ENCODE results near the gene VAPA.
A peak's percentile ranks its signal among the peaks of the same experiment; 100 is the strongest.

VAPA gene

GRCh38 chr18:9913151-9913525 lies 678 bp upstream of the VAPA start:
- no peak for DNase-seq (ENCODE audit: low read depth in 2 of 2, low spot score in 1 of 2)

- DNase-seq (ENCODE audit: low read depth in 2 of 2, low spot score in 1 of 2) = no peak
These were observed 443 bp downstream of the VAPA start for GRCh38 chr18:9914334-9914583.

- peak; percentile 35 to 59 for DNase-seq (ENCODE audit: low read depth in 2 of 2, low spot score in 1 of 2)
These were observed 921 bp downstream of the VAPA start for GRCh38 chr18:9914584-9915290.

DNA sequence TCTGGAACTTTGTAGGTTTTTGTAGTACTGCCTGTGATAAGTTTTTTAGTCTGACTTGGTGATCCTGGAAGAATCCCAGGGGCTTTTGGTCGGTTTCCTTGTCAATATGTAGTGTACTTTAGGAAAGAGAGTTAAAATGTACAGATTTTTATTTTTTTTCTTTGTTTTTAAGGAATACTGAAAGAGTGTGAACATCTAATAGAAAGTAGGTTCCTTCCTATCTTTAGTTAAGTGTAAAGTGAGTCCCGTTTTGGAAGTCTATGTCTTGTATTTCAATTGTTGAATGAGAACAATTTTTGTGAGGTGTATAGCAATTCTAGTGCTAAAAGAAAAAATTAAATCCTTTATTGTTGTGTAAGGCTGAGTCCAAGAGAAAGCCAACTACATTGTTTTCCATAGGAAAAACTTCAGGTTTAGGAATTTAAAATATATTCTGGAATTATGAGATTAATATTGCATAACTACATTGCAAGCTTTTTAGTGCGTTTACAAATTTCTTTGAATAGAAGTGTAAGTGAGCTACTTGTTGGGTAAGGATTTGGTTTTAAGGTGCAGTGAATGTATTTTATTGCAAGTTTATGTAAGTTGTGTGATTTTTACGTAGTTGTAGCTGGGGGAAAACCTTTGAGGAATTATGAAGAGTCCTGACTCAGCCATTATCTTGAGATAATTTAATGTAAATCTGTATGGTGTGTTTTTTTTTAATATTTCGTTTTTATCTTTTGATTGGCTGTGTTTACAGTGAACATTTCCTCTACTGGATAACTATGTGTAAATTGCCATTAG lies 1.7 kb downstream of the VAPA start:
- no peak for DNase-seq (ENCODE audit: low read depth in 2 of 2, low spot score in 1 of 2)

DNA sequence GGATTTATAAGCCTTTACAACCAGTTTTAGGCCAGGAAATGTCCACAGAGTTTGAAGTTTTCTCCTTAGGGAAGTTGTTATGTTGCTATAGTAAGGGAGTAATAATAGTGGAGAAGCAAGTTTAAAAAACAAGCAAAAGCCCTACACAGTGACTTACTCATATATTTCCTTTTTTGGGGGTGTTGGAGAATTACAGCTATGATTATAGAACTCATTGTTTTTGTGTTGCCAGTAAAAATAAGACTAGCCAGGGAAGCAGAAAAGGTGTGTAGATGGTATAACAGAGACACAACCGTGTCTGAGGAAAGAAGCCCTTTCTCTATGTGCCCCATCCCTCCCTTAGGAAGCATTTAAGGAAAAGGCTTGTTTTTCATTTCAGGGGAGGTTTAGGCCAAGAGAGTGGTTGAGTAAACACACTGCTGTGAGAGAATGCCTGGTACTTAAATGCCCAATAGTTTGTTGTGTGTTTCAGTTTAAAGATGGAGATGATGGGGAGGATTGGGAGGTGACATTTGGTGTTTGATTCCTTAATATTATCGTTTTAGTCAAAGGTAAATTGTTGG lies 2.3 kb downstream of the VAPA start:
- DNase-seq (ENCODE audit: low read depth in 2 of 2, low spot score in 1 of 2) = no peak

DNA sequence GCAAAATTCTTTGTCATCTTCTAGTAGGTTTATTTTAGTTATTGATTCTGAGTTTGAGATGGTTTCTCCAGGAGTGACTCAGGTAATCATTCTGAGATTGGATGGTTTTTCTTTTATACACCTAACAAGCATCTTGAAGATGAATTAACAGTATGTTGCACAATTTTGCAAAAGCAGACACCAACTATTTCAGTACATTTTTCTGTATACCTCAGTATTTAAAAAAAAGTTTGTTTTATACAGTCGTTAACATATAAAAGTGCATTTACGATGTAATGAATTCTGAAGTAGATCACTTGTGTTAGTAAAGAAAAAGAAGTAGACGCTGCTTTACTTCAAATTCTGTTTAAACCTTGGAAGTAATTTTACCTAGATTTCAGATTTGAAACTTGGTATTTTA lies 3.0 kb downstream of the VAPA start:
- DNase-seq (ENCODE audit: low read depth in 2 of 2, low spot score in 1 of 2) = no peak

DNA sequence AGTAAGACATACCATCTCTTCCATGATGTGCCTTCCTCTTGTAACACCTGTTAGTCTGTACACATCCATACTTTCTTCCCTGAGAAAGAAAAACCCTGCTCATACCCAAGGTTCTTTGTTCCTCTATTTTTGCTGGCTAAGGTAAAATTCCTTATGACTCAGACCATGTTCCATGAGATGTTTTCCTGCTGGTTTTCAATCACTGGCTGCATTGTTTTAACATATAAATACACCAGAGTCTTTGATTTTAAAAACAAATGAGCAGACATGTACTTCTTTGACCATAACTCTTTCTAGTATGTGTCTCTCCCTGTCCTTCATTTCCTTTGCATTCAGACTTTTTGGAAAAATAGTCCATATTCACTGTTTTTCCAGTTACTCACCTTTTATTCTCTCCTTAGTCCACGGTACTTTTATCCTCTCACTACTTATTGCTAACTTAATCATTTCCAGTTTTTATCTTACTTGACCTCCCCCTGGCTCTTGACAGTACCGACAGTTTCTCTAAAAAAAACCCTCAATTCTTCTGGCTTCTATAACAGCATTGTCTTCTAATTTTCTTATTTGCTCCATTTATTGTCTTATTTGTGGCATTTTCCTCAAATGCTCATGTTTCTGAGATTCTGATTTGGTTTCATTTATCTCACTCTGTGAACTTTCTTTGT lies 4.3 kb downstream of the VAPA start:
- no peak for DNase-seq (ENCODE audit: low read depth in 2 of 2, low spot score in 1 of 2)

DNA sequence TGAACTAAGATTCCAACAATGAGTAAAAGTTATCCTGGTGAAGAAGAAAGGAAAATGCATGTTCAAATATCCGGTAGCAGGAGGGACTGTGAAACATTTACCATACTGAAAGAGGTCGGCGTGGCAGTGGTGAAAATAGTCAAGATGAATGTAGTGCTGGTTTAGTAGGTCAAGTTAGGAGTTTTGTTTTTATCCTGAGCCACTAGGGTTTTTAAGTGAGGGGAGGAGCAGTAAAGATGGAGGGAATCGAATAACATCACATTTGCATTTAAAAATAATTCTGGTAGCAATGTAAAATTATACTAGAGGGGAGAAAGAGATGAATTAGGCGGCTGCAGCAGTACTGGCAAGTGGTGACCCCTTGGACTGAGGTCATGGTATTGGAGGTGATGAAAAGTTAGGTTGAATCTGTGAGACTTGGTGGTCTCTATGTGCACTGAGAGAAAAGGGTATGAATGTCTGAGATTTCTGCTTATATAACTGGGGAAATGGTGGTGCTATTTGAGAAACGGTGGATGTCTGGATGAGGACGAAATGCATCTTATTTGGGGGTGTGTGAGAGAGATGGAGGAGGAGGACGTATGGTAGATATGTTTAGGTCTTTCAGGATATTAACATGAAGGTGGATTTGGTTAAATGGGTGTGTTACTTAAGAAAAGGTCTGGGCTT lies 5.9 kb downstream of the VAPA start:
- no peak for DNase-seq (ENCODE audit: low read depth in 2 of 2, low spot score in 1 of 2)

DNA sequence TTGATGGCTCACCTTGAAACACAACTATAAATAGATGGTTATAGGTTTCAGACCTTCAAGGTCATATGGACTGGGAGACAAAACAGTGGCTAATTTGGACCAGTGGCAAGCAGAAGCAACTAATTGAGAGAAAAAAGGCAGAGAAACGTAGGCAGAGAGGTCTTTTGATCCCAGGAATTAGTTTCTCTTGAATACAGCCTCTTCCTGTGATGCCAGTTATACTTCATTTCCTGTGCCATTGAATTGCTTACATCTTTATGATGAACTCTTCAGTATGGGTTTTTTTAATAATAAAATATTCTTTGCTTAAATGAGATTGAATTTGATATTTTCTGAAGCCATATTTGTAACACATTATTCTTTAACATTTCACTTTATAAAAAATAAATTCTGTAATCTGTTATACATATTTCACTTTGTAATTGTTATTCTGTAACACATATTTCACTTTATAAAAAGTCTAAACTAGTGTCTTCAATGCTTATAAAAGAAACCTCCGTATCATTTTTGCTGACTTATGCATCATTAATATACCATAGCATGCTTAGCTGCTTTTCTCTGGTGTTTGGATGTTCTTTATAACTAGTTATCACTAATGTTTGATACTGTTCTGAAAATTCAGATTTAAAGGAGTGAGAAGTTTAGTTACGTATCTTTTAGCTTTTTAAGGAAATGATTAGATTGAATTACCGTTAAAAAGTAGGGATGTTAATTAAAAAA lies 8.9 kb downstream of the VAPA start:
- DNase-seq (ENCODE audit: low read depth in 2 of 2, low spot score in 1 of 2) = no peak

GRCh38 chr18:9924371-9924943 lies 10.6 kb downstream of the VAPA start:
- DNase-seq (ENCODE audit: low read depth in 2 of 2, low spot score in 1 of 2) = no peak

GRCh38 chr18:9925369-9925768 lies 11.6 kb downstream of the VAPA start:
- DNase-seq (ENCODE audit: low read depth in 2 of 2, low spot score in 1 of 2) = no peak

DNA sequence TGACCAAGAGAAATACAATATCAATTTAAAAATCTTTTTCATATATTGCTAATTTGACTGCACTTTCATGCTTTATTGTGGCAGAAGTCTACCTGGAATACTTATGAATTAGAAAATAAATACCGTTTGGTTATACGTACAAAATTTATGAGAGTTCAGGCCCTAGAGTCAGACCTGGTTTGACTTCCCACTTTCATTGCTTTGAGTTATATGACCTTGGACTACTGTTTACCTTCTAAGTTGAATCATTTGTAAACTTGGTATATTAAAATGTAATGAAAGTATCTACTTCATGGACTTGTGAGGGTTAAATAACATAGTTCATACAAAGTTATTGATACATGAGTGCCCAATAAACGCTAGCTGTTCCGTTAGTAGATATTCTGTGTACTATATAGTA lies 12.0 kb downstream of the VAPA start:
- DNase-seq (ENCODE audit: low read depth in 2 of 2, low spot score in 1 of 2) = no peak

DNA sequence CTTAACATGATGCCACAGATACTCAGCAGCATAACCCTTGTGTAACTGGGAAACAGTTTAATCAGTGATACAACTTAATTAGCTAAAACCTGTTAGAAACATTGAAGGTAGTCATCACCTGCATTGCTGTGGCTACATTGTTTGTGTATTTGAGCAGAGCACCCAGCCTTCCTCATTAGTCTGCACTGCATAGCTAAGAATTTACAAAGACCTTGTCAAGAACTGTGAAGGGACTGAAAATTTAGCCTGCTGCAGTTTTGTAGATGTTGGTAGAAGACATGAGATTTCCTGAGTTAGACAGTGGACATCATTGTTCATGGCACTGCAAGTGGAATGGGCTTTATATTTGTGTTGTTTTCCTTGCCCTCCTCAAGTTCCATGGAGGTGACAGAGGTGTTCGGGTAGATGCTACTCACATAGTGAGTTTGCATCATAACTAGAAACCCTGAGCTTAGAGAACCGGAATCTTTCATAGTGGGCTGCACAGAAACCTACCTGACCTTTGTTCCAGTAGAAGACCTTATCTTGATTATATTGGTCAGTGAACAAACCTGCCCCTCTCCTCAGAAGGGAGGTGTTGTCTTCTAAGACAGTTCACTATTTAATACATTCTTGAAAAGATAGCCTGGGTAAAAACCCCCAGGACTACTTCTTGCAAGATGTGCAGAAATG lies 12.5 kb downstream of the VAPA start:
- no peak for DNase-seq (ENCODE audit: low read depth in 2 of 2, low spot score in 1 of 2)

DNA sequence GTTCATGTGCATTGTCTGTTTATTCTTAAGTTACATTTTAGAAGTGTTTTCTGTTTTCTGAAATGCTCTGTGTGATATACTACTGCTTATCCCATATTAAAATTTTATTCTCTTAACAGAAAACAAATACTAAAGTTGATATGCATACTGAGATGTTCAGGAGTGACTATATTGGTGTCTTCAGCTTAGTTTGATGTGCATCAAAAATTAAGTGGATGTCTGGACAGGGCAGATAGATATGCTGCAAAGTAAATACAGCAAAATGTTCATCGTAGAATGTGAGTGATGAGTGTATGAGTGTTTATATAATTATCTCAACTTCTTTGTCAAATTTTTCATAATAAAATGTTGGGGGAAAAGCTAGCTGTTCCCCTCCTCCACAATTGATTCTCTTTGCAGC lies 13.2 kb downstream of the VAPA start:
- no peak for DNase-seq (ENCODE audit: low read depth in 2 of 2, low spot score in 1 of 2)

GRCh38 chr18:9927392-9928063 lies 13.7 kb downstream of the VAPA start:
- no peak for DNase-seq (ENCODE audit: low read depth in 2 of 2, low spot score in 1 of 2)

DNA sequence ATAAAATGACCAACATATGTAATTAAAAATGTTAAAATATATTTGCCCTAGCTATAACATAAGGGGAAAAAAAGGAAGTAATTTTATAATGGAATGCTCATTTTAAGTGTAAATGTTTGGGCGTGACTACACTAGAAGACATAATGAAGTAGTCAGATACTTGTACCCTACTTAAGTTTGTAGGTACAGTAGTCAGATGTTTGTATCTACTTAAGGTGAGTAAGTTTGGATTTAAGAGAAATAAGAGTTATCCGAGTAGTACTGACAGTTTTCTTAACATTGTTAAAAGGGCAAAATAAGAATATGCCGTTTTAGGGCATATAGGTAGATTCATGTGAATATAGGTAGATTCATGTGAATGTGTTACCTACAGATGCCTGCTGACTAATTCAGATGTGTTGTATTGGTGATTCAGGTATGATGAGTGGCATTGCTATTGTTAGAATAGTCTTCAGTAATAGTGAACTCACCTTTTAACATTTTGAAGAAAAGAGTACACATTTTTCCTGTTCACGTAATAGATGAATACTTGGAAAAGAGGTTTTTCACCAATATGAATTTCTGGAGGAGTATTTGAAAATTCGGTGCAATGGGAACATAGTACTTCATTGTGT lies 14.9 kb downstream of the VAPA start:
- no peak for DNase-seq (ENCODE audit: low read depth in 2 of 2, low spot score in 1 of 2)

GRCh38 chr18:9930299-9930884 lies 16.6 kb downstream of the VAPA start:
- DNase-seq (ENCODE audit: low read depth in 2 of 2, low spot score in 1 of 2) = no peak

- no peak for DNase-seq (ENCODE audit: low read depth in 2 of 2, low spot score in 1 of 2)
These were observed 17.3 kb downstream of the VAPA start for GRCh38 chr18:9931146-9931545.

DNA sequence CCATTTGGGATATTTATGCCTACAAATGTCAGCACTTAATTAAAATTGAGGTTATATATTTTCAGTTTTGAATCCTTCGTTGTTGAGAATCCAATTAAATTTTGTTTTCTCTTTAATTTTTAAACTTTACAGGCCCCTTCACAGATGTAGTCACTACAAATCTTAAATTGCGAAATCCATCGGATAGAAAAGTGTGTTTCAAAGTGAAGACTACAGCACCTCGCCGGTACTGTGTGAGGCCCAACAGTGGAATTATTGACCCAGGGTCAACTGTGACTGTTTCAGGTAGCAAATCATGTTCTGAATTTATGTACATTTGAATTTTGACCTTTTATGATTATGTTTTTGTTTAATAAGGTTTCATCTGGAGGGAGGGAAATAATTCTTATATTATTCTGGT lies 17.9 kb downstream of the VAPA start:
- no peak for DNase-seq (ENCODE audit: low read depth in 2 of 2, low spot score in 1 of 2)
